ENCODE measurements around the gene TP53INP2.
"Not testable (repeated sequence)": the region's sequence is repeated elsewhere in the genome, so short reads cannot be mapped to it uniquely, and the experiment has no call there.

TP53INP2 gene, protein sequence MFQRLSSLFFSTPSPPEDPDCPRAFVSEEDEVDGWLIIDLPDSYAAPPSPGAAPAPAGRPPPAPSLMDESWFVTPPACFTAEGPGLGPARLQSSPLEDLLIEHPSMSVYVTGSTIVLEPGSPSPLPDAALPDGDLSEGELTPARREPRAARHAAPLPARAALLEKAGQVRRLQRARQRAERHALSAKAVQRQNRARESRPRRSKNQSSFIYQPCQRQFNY

GRCh38 chr20:34704177-34705007 lies at the start of gene TP53INP2:
Gene TP53INP2 (plus strand): TSS chr20:34704344. CDS start chr20:34708740, 4,396 bp downstream.
- Histone ChIP-seq H3K4me1 (ENCODE audit: control insufficient read depth, insufficient read depth, low read length) (peaks cover 33% of the 10 kb centered on the region), H3K9me3 (ENCODE audit: control insufficient read depth, low read length) (no peaks in the 10 kb centered on the region), H3K27me3 (replicated peaks; ENCODE audit: control insufficient read depth, insufficient read depth, low read length) (peaks cover 9% of the 10 kb centered on the region), H3K36me3 (ENCODE audit: control insufficient read depth, insufficient read depth, low read length, severe bottlenecking) (no peaks in the 10 kb centered on the region), H3K4me3 (ENCODE audit: low read length) (peak within 1 kb of the TSS; percentile 94), H3K9ac (ENCODE audit: low read length) (peak within 1 kb of the TSS; percentile 92)
- peak; percentile 97 for DNase-seq (ENCODE audit: low read depth)

- H3K9ac ChIP-seq (ENCODE audit: low read length); H3K9me3 ChIP-seq (ENCODE audit: control insufficient read depth, low read length); DNase-seq (ENCODE audit: low read depth); H3K4me3 ChIP-seq (ENCODE audit: low read length); H3K36me3 ChIP-seq (ENCODE audit: control insufficient read depth, insufficient read depth, low read length, severe bottlenecking); H3K27me3 ChIP-seq (replicated peaks; ENCODE audit: control insufficient read depth, insufficient read depth, low read length); H3K4me1 ChIP-seq (ENCODE audit: control insufficient read depth, insufficient read depth, low read length): not testable (repeated sequence)
These were observed 45.5 kb upstream of the TP53INP2 start for GRCh38 chr20:34658654-34659053.

DNA sequence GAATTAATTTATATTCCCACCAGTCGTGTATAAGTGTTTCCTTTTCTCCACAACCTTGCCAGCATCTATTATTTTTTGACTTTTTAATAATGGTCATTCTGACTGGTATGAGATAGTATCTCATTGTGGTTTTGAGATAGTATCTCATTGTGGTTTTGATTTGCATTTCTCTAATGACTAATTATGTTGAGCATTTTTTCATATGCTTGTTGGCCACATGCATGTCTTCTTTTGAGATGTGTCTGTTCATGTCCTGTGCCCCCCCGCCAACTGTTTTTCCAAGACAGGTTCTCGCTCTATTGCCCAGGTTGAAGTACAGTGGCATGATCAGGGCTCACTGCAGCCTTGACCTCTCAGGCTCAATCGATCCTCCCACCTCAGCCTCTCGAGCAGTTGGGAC lies 42.3 kb upstream of the TP53INP2 start:
- H3K9me3 ChIP-seq (ENCODE audit: control insufficient read depth, low read length); H3K4me1 ChIP-seq (ENCODE audit: control insufficient read depth, insufficient read depth, low read length); H3K4me3 ChIP-seq (ENCODE audit: low read length); H3K27me3 ChIP-seq (replicated peaks; ENCODE audit: control insufficient read depth, insufficient read depth, low read length); H3K9ac ChIP-seq (ENCODE audit: low read length); H3K36me3 ChIP-seq (ENCODE audit: control insufficient read depth, insufficient read depth, low read length, severe bottlenecking); DNase-seq (ENCODE audit: low read depth): not testable (repeated sequence)

GRCh38 chr20:34663213-34663943 lies 40.8 kb upstream of the TP53INP2 start:
- Histone ChIP-seq H3K9ac (ENCODE audit: low read length) (no peak overlapping the region), H3K9me3 (ENCODE audit: control insufficient read depth, low read length) (no peaks in the 10 kb centered on the region), H3K4me3 (ENCODE audit: low read length) (no peak overlapping the region), H3K27me3 (replicated peaks; ENCODE audit: control insufficient read depth, insufficient read depth, low read length) (no peaks in the 10 kb centered on the region), H3K4me1 (ENCODE audit: control insufficient read depth, insufficient read depth, low read length) (no peaks in the 10 kb centered on the region), H3K36me3 (ENCODE audit: control insufficient read depth, insufficient read depth, low read length, severe bottlenecking) (no peaks in the 10 kb centered on the region)
- no peak for DNase-seq (ENCODE audit: low read depth)

DNA sequence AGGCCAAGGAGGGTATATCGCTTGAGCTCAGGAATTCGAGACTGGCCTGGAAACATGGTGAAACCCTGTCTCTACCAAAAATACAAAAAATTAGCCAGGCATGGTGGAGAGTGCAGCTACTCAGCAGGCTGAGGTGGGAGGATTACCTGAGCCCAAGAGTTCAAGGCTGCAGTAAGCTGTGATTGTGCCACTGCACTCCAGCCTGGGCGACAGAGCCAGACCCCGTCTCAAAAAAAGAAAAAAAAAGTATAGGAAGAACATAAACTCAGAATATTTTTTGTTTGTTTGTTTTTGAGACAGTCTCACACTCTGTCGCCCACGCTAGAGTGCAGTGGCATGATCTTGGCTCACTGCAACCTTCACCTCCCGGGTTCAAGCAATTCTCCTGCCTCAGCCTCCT lies 39.4 kb upstream of the TP53INP2 start:
- not testable (repeated sequence) for H3K4me1 ChIP-seq (ENCODE audit: control insufficient read depth, insufficient read depth, low read length); H3K36me3 ChIP-seq (ENCODE audit: control insufficient read depth, insufficient read depth, low read length, severe bottlenecking); DNase-seq (ENCODE audit: low read depth); H3K4me3 ChIP-seq (ENCODE audit: low read length); H3K9ac ChIP-seq (ENCODE audit: low read length); H3K27me3 ChIP-seq (replicated peaks; ENCODE audit: control insufficient read depth, insufficient read depth, low read length); H3K9me3 ChIP-seq (ENCODE audit: control insufficient read depth, low read length)

- Histone ChIP-seq H3K36me3 (ENCODE audit: control insufficient read depth, insufficient read depth, low read length, severe bottlenecking) (no peaks in the 10 kb centered on the region), H3K4me1 (ENCODE audit: control insufficient read depth, insufficient read depth, low read length) (no peaks in the 10 kb centered on the region), H3K27me3 (replicated peaks; ENCODE audit: control insufficient read depth, insufficient read depth, low read length) (no peaks in the 10 kb centered on the region), H3K9me3 (ENCODE audit: control insufficient read depth, low read length) (no peaks in the 10 kb centered on the region), H3K9ac (ENCODE audit: low read length) (no peak overlapping the region), H3K4me3 (ENCODE audit: low read length) (no peak overlapping the region)
- DNase-seq (ENCODE audit: low read depth) = no peak
These were observed 35.0 kb upstream of the TP53INP2 start for GRCh38 chr20:34669094-34669493.

GRCh38 chr20:34673412-34673811 lies 30.7 kb upstream of the TP53INP2 start:
- no peak overlapping the region for H3K9ac ChIP-seq (ENCODE audit: low read length)
- no peaks in the 10 kb centered on the region for H3K27me3 ChIP-seq (replicated peaks; ENCODE audit: control insufficient read depth, insufficient read depth, low read length)
- H3K4me3 ChIP-seq (ENCODE audit: low read length) = no peak overlapping the region
- DNase-seq (ENCODE audit: low read depth) = no peak
- H3K4me1 ChIP-seq (ENCODE audit: control insufficient read depth, insufficient read depth, low read length) = peaks cover 5% of the 10 kb centered on the region
- H3K36me3 ChIP-seq (ENCODE audit: control insufficient read depth, insufficient read depth, low read length, severe bottlenecking) = no peaks in the 10 kb centered on the region
- H3K9me3 ChIP-seq (ENCODE audit: control insufficient read depth, low read length) = no peaks in the 10 kb centered on the region

DNA sequence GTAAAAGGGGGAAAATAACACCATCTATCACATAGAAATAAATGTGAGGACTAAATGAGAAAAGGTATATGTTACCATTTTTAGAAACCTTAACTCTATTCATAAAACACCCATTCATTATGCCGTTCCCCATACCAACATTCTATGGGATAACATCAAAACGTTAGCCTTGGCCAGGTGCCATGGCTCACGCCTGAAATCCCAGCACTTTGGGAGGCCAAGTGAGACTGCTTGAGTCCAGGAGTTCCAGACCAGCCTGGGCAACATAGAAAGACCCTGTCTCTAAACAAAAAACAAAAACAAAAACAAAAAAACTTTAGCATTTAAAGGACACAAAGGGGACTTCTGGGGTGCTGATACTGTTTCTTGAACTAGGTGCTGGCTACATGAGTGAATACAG lies 28.6 kb upstream of the TP53INP2 start:
- Histone ChIP-seq H3K36me3 (ENCODE audit: control insufficient read depth, insufficient read depth, low read length, severe bottlenecking) (no peaks in the 10 kb centered on the region), H3K9me3 (ENCODE audit: control insufficient read depth, low read length) (no peaks in the 10 kb centered on the region), H3K4me3 (ENCODE audit: low read length) (peak overlapping the region; percentile 96), H3K4me1 (ENCODE audit: control insufficient read depth, insufficient read depth, low read length) (peaks cover 5% of the 10 kb centered on the region), H3K9ac (ENCODE audit: low read length) (peak overlapping the region; percentile 83), H3K27me3 (replicated peaks; ENCODE audit: control insufficient read depth, insufficient read depth, low read length) (no peaks in the 10 kb centered on the region)
- no peak for DNase-seq (ENCODE audit: low read depth)

DNA sequence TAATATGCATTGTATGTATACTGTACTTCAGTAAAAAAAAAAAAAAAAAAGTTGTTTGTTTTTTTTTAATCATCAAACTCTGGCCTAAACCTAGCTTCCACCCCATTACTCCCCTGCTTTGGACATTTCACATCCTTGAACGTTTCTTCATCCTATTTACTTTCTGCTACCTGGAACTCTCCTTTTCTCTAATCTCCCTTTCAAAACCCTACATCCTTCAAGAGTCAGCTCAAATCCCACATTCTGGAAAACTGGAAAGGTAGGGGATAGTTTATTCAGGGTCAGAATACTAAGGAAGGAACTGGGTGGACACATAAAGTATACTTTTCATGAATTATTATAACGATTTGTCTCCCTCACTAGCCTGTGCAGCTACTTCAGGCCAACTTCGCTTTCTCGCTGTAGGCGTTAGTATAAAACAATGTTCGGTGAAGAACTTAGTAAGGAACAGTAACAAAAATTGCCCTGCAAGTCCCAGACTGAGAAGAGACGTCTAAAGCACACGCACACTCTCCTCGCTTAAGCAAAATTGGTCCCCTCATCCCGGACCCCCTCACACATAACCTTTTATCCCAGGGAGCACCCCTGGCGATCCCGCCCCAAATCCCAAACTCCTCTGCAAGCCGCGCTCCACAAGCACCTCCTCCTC lies 28.0 kb upstream of the TP53INP2 start:
- no peak for DNase-seq (ENCODE audit: low read depth)
- Histone ChIP-seq H3K4me3 (ENCODE audit: low read length) (peak overlapping the region; percentile 96), H3K36me3 (ENCODE audit: control insufficient read depth, insufficient read depth, low read length, severe bottlenecking) (no peaks in the 10 kb centered on the region), H3K4me1 (ENCODE audit: control insufficient read depth, insufficient read depth, low read length) (peaks cover 5% of the 10 kb centered on the region), H3K9ac (ENCODE audit: low read length) (peak overlapping the region; percentile 83), H3K27me3 (replicated peaks; ENCODE audit: control insufficient read depth, insufficient read depth, low read length) (no peaks in the 10 kb centered on the region), H3K9me3 (ENCODE audit: control insufficient read depth, low read length) (no peaks in the 10 kb centered on the region)

DNA sequence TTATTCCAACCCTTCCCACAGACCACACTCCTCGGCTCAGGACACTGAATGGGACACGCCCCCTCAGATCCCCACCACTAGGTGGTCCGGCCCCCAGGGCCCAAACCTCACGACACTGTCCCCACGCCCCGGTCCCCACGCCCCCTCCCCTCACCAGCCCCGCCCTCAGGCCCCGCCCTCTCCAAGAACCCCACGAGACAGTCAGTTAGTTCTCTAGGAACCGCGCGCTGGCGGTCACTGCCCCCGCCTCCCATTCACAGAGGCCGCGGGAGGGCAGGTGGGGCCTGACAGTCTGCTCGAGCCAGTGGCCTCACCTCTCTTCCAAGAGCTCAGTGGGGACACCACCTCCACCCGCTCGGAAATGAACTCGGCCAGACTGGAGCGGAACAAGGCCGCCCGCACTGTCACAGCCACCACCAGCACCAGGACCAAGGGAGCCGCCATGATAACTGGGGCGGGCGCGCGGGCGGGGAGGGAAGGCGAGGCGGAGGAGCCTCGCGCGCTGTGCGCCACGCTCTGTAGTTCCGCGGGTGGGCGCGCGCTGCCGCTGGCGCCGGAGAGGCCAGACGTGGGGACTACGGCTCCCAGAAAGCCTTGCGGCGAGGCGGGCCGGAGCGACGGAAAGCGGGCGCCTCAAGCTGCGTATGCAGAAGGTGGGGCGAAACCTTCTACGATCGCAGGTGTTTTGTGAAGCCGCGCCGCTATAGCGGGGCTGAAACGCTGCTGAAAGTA lies 27.3 kb upstream of the TP53INP2 start, which contains the start of gene PIGU:
PIGU (minus strand) TSS at position 451 of the 732 bp plus-strand sequence; CDS start at position 444, 7 bp downstream.
- no peaks in the 10 kb centered on the region for H3K9me3 ChIP-seq (ENCODE audit: control insufficient read depth, low read length)
- no peaks in the 10 kb centered on the region for H3K27me3 ChIP-seq (replicated peaks; ENCODE audit: control insufficient read depth, insufficient read depth, low read length)
- DNase-seq (ENCODE audit: low read depth) = peak; percentile 99
- H3K4me3 ChIP-seq (ENCODE audit: low read length) = peak within 1 kb of the TSS; percentile 96
- H3K9ac ChIP-seq (ENCODE audit: low read length) = peak within 1 kb of the TSS; percentile 83
- no peaks in the 10 kb centered on the region for H3K36me3 ChIP-seq (ENCODE audit: control insufficient read depth, insufficient read depth, low read length, severe bottlenecking)
- H3K4me1 ChIP-seq (ENCODE audit: control insufficient read depth, insufficient read depth, low read length) = peaks cover 5% of the 10 kb centered on the region
